Smooth muscle cell (in vitro differentiated cells): ENCODE data around the gene IQCH. TPM values are rescaled to one million over a fixed set of nuclear protein-coding genes. Genes with fewer than 3 reads are reported as not detected.

Source experiments
- DNase-seq: peaks from one replicate; lab custom pipeline; 2025; ENCODE audit not compliant: unreplicated experiment; lab: John Stamatoyannopoulos, UW
- H2AFZ ChIP-seq: fragments of 200-600 bp; sonication (generic); 2 replicates; pipeline ENCODE4 v1.6.0; 2016; ENCODE audit warnings: antibody characterized with exemption, low read depth, mild to moderate bottlenecking
- H3F3A ChIP-seq: fragments of 200-600 bp; sonication (generic); 2 replicates; pipeline ENCODE4 v1.6.0; 2017; ENCODE audit warnings: antibody characterized with exemption, low read depth
- H3K27ac ChIP-seq: fragments of 200-600 bp; sonication (generic); 2 replicates; pipeline ENCODE4 v1.5.1; 2016; ENCODE audit warnings: low read depth, mild to moderate bottlenecking
- H3K27me3 ChIP-seq: fragments of 200-600 bp; sonication (generic); 2 replicates; pipeline ENCODE4 v1.6.1; 2016; ENCODE audit warnings: low read depth, mild to moderate bottlenecking
- H3K36me3 ChIP-seq: fragments of 200-600 bp; sonication (generic); 2 replicates; pipeline ENCODE4 v1.5.1; 2016; ENCODE audit warnings: low read depth
- H3K4me1 ChIP-seq: fragments of 200-600 bp; sonication (generic); 2 replicates; pipeline ENCODE4 v1.5.1; 2016; ENCODE audit warnings: low read depth
- H3K4me2 ChIP-seq: fragments of 200-600 bp; sonication (generic); 2 replicates; pipeline ENCODE4 v1.6.0; 2016; ENCODE audit warnings: mild to moderate bottlenecking
- H3K4me3 ChIP-seq: fragments of 200-600 bp; sonication (generic); 2 replicates; pipeline ENCODE4 v1.5.1; 2016; ENCODE audit warnings: mild to moderate bottlenecking
- H3K79me2 ChIP-seq: fragments of 200-600 bp; sonication (generic); 2 replicates; pipeline ENCODE4 v1.6.0; 2016; ENCODE audit warnings: low read depth, mild to moderate bottlenecking
- H3K9ac ChIP-seq: fragments of 200-600 bp; sonication (generic); 2 replicates; pipeline ENCODE4 v1.6.0; 2016; ENCODE audit warnings: low read depth
- H3K9me3 ChIP-seq: fragments of 200-600 bp; sonication (generic); replicated peaks from 2 replicates; pipeline ENCODE4 v1.5.1; 2016; ENCODE audit warnings: low read depth
- H4K20me1 ChIP-seq: fragments of 200-600 bp; sonication (generic); 2 replicates; pipeline ENCODE4 v1.6.0; 2016; ENCODE audit warnings: low read depth
- CTCF ChIP-seq: fragments of 200-600 bp; sonication (generic); IDR thresholded peaks from 2 replicates; pipeline ENCODE4 v1.5.1; 2017; ENCODE audit warnings: borderline replicate concordance, mild to moderate bottlenecking, antibody characterized with exemption; ENCODE audit not compliant: insufficient read depth, poor library complexity, severe bottlenecking
- WGBS: methylation state at CpG from one replicate; pipeline ENCODE4 v1.1.7; 2016; ENCODE audit warnings: low lambda C conversion rate; 5-methylcytosine and 5-hydroxymethylcytosine counted together
- polyA plus RNA-seq: library from polyadenylated mRNA; unstranded; fragments of >200 nt; fragmentation: Nextera tagmentation; extraction: Ambion mirVana; gene quantifications from 2 replicates; pipeline ENCODE4 v1.2.1, GENCODE V29; 2016
- total RNA-seq: library from RNA; depleted of rRNA; stranded (reverse); fragments of >200 nt; gene quantifications from 2 replicates; pipeline ENCODE4 v1.2.3, GENCODE V29; 2014

Gene IQCH
- total and polyA plus RNA-seq, 2 experiments from 2014 or later, result 0.86 to 2.9 TPM

GRCh38 chr15:67543348-67543718, 288.7 kb downstream of the IQCH start:
- 65% methylated on average over 7 of the region's 7 CpGs for WGBS
- no peak for DNase-seq
- H3K27ac ChIP-seq, result no peak overlapping the region
- H3K4me2 ChIP-seq, result peak overlapping the region; percentile 89
- H2AFZ ChIP-seq, result peak overlapping the region; percentile 97
- H3F3A ChIP-seq, result no peaks in the 10 kb centered on the region
- no peak overlapping the region for H3K9ac ChIP-seq
- no peaks in the 10 kb centered on the region for H3K9me3 ChIP-seq
- H3K4me1 ChIP-seq, result peaks cover 2% of the 10 kb centered on the region
- no peak for TF ChIP-seq CTCF
- no peaks in the 10 kb centered on the region for H3K27me3 ChIP-seq
- H4K20me1 ChIP-seq, result no peaks in the 10 kb centered on the region
- H3K36me3 ChIP-seq, result no peaks in the 10 kb centered on the region
- no peaks in the 10 kb centered on the region for H3K79me2 ChIP-seq
- peak overlapping the region; percentile 68 for H3K4me3 ChIP-seq

GRCh38 chr15:67544475-67544874, 289.9 kb downstream of the IQCH start:
- Histone ChIP-seq H3K79me2 (no peaks in the 10 kb centered on the region), H3K9ac (no peak overlapping the region), H3F3A (no peaks in the 10 kb centered on the region), H3K4me3 (no peak overlapping the region), H2AFZ (no peak overlapping the region), H3K4me2 (no peak overlapping the region), H3K36me3 (no peaks in the 10 kb centered on the region), H3K27me3 (no peaks in the 10 kb centered on the region), H4K20me1 (peaks cover 3% of the 10 kb centered on the region), H3K4me1 (peaks cover 13% of the 10 kb centered on the region), H3K9me3 (no peaks in the 10 kb centered on the region), H3K27ac (no peak overlapping the region)
- no peak for TF ChIP-seq CTCF
- 97% methylated on average over 3 of the region's 3 CpGs for WGBS
- DNase-seq, result no peak

- no peak overlapping the region for H3K4me2 ChIP-seq
- peaks cover 8% of the 10 kb centered on the region for H4K20me1 ChIP-seq
- no peaks in the 10 kb centered on the region for H3K79me2 ChIP-seq
- H3K4me3 ChIP-seq, result no peak overlapping the region
- DNase-seq, result no peak
- H2AFZ ChIP-seq, result no peak overlapping the region
- H3K36me3 ChIP-seq, result no peaks in the 10 kb centered on the region
- H3K4me1 ChIP-seq, result peaks cover 18% of the 10 kb centered on the region
- no peaks in the 10 kb centered on the region for H3K27me3 ChIP-seq
- no peak for TF ChIP-seq CTCF
- H3F3A ChIP-seq, result no peaks in the 10 kb centered on the region
- no peaks in the 10 kb centered on the region for H3K9me3 ChIP-seq
- no peak overlapping the region for H3K27ac ChIP-seq
- 86% methylated on average over 3 of the region's 3 CpGs for WGBS
- H3K9ac ChIP-seq, result no peak overlapping the region
Measured at GRCh38 chr15:67545864-67546263, 291.3 kb downstream of the IQCH start.

GRCh38 chr15:67547064-67547463, 292.5 kb downstream of the IQCH start:
- Histone ChIP-seq H3K9me3 (no peaks in the 10 kb centered on the region), H3K4me3 (no peak overlapping the region), H3K9ac (no peak overlapping the region), H3K36me3 (no peaks in the 10 kb centered on the region), H3F3A (no peaks in the 10 kb centered on the region), H3K4me1 (peaks cover 18% of the 10 kb centered on the region), H3K79me2 (no peaks in the 10 kb centered on the region), H3K27me3 (no peaks in the 10 kb centered on the region), H2AFZ (no peak overlapping the region), H3K4me2 (no peak overlapping the region), H4K20me1 (peaks cover 8% of the 10 kb centered on the region), H3K27ac (no peak overlapping the region)
- WGBS, result 86% methylated on average over 2 of the region's 2 CpGs
- TF ChIP-seq CTCF, result no peak
- DNase-seq, result no peak
